GM12875 (cell line): ENCODE measurements around the gene PTPRD.

ENCODE experiments used
- H3K4me3 ChIP-seq: one replicate; pipeline ENCODE4 v1.5.1; 2011; ENCODE audit warnings: low read depth, low read length, control low read depth
- TF ChIP-seq, protein P1 (sequence below): IDR thresholded peaks from 2 replicates; pipeline ENCODE4 v1.5.1; 2011; ENCODE audit warnings: low read depth, mild to moderate bottlenecking, control low read depth, inconsistent platforms, low read length, moderate library complexity, borderline replicate concordance; ENCODE audit not compliant: insufficient read depth

Gene PTPRD

GRCh38 chr9:10255758-10256157, 357.0 kb downstream of the PTPRD start:
- H3K4me3 ChIP-seq, result no peak overlapping the region
- TF ChIP-seq, protein P1, sequence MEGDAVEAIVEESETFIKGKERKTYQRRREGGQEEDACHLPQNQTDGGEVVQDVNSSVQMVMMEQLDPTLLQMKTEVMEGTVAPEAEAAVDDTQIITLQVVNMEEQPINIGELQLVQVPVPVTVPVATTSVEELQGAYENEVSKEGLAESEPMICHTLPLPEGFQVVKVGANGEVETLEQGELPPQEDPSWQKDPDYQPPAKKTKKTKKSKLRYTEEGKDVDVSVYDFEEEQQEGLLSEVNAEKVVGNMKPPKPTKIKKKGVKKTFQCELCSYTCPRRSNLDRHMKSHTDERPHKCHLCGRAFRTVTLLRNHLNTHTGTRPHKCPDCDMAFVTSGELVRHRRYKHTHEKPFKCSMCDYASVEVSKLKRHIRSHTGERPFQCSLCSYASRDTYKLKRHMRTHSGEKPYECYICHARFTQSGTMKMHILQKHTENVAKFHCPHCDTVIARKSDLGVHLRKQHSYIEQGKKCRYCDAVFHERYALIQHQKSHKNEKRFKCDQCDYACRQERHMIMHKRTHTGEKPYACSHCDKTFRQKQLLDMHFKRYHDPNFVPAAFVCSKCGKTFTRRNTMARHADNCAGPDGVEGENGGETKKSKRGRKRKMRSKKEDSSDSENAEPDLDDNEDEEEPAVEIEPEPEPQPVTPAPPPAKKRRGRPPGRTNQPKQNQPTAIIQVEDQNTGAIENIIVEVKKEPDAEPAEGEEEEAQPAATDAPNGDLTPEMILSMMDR, result no peak

DNA sequence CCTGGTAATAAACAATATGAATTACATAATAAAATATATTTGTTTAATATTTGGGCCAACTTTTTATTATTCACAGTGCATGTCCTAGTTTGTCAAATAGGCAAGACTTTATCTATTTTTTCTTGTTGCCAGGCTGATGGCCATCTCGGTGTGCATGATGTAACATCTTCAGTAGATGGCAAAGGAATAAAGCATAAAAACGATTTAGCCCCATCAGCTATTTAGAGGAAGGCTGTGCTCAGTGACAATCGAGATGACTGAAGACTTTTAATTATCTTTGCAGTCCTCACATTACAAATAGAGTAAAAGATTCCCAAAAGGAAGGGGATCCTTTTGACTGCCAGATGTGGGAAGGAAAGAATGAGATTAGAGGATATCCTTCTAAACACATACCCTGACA, 358.5 kb downstream of the PTPRD start:
- H3K4me3 ChIP-seq, result no peak overlapping the region
- TF ChIP-seq, protein P1, result no peak

- TF ChIP-seq, protein P1, result no peak
- no peak overlapping the region for H3K4me3 ChIP-seq
Measured at GRCh38 chr9:10253341-10253740, 359.5 kb downstream of the PTPRD start.

GRCh38 chr9:10252174-10252573, 360.6 kb downstream of the PTPRD start:
- TF ChIP-seq, protein P1, result no peak
- H3K4me3 ChIP-seq, result no peak overlapping the region

DNA sequence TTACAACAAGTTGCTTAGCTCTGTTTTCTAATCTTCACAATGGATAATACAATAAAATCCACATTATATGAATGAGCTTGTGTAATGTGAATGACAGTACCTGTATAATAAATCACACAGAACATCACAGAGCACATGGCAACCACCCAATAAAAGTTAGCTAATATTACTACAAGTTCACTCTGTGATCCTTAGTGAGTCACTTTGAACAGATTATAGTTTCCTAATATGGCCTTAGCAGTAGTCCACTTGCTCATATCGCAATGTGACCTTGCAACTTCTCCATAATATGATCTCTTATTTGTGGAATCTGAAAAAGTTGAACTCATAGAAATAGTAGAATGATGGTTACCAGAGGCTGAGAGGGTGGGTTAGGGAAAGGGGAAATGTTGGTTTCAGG, 361.3 kb downstream of the PTPRD start:
- no peak overlapping the region for H3K4me3 ChIP-seq
- TF ChIP-seq, protein P1, result no peak

DNA sequence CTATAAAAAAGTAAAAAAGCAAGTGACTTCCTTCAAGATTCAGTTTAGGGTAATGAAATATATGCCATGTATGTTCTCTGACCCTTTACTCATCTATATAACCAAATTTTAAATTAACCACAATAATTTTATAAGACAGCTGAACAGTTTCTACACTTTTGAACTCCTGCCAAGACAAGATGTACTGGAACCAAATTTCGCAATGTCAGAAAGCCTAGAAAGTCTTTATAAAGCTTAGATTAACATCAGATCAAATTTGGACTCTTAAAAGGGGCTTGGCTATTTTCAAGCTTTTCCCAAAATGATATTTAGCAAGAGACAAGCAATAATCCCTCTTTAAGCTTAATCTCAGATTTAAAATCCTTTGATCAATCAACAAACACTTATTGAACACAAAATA, 362.6 kb downstream of the PTPRD start:
- no peak overlapping the region for H3K4me3 ChIP-seq
- TF ChIP-seq, protein P1, result no peak

GRCh38 chr9:10248890-10249289, 363.9 kb downstream of the PTPRD start:
- TF ChIP-seq, protein P1, result no peak
- no peak overlapping the region for H3K4me3 ChIP-seq
